ENCODE results near the gene RXFP3.

GRCh38 chr5:33958176-33958575 is 22.0 kb downstream of the RXFP3 start:
- TF ChIP-seq POLR2AphosphoS5 (IDR thresholded peaks at IDR 0.05) (no peak), CTCF (IDR thresholded peaks at IDR 0.05) (no peak), POLR2A (IDR thresholded peaks at IDR 0.05) (no peak), EP300 (IDR thresholded peaks at IDR 0.05) (no peak)

Data from upper lobe of left lung (tissue), 4 donors.